Activated CD4-positive, alpha-beta T cell treated with anti-CD3 and anti-CD28 coated beads, Interleukin-2, amount 50 U/mL, for 16 hours (primary cell): ENCODE data around the gene BTLA.
"Not testable (repeated sequence)": the region's sequence is repeated elsewhere in the genome, so short reads cannot be mapped to it uniquely, and the experiment has no call there.

Experiments used
- DNase-seq: peaks from one replicate; pipeline ENCODE4 v3.0.0-alpha.2; 2020

BTLA gene

DNA sequence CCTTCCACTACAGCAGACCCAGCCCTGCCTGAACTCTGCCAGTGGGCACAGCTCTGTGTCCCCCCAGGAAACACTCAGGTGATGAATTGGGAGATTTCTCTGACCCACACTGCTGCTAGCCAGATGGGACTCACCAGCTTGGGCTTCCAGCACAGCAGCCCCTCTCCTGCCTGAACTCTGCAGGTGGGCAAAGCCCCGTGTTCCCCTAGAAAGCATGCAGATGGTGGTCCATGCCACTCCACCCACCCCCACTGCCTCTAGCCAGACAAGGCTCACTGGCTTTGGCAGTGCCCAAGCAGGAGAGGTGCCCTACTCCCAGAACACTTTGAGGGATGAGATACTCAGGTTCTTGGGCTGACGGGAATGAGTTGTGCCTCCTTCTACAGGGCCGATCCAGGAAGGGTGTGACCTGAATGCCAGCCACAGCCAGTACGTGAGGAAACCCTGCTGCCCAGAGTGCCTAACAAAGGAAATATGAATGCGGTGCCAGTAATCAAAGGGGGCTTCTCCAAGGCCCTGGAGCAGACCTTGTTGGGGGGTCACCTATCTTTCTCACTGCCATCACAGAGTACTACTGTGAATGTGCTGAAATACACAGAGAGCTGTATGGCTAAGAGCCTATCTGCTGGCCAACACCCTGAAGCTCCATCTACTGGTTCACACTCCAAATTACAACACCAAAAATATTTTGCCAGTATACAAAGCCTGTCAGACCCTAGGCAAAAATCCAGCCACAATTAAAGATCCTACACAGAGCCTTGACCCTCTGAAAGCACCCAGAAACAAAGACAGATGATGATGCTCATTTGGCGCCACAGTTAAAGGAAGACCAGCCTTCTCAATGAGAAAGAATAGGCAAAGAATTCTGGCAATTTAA is 61.9 kb downstream of the BTLA start:
- DNase-seq, result peak; percentile 56

DNA sequence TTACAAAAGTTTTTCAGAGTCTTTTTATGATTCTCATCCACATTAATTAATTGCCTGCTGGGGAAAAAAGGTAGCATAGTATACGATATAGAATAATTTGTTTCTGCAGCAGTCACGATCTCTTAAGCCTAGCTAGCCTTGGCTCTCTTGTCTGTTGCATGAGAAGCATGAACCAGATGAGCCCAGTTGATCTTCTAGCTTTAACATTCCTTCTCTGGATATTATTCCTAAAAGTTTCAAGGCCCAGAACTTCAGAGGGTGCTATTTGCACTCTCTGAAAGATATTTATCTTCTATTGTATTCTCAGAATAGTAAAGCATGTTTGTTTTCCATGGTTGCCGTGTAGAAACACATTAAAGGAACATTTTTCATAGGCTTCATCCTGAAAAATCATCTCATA is 69.3 kb downstream of the BTLA start:
- no peak for DNase-seq

GRCh38 chr3:112427123-112427522 is 72.1 kb downstream of the BTLA start:
- no peak for DNase-seq

DNA sequence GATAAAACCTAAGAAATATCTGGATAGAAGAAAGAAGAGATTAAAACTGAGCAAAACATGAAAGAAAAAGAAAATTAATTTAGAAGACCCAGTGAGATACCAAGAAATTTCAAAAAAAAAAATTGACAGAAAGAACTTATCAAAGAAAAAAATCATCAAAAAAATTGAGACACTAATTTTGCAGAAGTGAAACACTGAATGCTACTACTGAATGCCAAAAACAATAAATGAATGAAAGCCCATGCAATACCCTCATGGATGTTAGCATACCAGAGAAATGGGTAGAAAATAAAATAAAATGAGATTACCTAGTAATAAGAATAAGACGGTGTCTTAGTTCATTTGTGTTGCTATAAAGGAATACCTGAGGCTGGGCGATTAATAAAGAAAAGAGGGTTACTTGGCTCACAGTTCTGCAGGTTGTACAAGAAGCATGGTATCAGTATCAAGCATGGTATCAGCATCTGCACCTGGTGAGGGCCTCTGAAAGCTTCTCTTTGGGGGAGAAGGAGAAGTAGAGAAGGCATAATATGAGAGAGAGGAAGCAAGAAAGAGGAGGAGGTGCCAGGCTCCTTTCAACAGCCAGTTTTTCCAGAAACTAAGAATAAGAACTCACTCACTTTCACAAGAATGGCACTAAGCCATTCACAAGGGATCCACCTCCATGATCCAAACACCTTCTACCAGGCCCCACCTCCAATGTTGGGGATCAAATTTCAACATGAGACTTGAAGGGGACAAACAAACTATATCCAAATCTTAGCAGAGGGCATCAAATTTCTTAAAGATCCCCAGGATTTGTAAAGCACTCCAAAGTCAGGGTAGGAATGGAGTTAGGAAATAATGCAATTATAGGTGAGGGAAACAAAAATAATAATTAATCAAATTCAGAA is 73.2 kb downstream of the BTLA start:
- DNase-seq, result no peak

- DNase-seq, result no peak
These were observed 73.9 kb downstream of the BTLA start for GRCh38 chr3:112425382-112425781.

DNA sequence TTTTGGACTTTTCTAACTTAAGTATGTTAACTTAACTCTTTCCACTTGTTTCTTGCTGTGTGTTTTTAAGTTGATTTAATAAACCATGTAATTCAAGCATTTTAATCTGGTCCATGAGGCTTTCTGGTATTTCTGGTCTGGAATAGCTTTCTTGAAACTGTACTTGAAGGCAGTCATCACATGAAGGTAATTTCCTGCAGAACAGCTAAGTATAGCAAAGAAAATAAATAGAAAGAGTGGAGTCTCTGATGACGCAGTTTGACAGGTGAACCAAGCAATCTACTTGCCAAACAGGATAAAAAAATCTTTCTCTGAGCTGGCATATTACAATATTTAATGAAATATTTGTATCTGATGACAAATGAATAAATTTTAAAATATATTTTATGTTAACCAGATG is 74.9 kb downstream of the BTLA start:
- DNase-seq, result no peak

DNA sequence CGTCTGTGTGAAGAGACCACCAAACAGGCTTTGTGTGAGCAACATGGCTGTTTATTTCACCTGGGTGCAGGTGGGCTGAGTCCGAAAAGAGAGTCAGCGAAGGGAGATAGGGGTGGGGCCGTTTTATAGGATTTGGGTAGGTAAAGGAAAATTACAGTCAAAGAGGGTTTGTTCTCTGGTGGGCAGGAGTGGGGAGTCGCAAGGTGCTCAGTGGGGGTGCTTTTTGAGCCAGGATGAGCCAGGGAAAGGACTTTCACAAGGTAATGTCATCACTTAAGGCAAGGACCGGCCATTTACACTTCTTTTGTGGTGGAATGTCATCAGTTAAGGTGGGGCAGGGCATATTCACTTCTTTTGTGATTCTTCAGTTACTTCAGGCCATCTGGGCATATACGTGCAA is 76.4 kb downstream of the BTLA start:
- DNase-seq, result not testable (repeated sequence)

GRCh38 chr3:112418526-112418925 is 80.7 kb downstream of the BTLA start:
- DNase-seq, result not testable (repeated sequence)

DNA sequence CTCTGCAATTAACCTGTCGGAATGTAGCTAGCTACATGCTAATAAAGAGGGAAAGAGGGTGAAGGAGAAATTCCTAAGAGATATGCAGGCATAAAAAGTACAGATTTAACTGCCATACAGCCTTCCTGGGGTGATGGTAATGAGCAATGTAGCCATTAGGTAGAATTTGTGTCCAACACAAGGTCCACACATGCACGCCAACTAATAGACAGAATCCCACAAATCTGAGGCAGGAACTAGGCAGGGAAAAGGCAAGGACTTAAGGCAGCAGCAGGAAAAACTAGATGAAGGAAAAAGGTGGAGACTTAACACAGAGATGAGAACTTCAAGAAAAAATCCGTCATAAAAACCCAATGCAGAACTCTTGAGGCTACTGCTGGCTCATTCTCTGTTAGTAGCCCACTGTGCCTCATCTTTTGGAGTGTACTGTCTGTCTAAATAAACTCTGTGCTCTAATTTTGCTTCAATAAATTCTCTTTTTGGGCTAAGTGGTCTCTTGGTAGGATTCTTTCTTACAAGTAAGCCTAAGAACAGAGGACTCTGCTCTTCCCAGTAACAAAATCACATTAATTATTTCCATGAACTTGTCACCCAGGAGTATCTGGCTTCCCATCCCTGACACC is 81.5 kb downstream of the BTLA start:
- DNase-seq, result no peak

- DNase-seq, result no peak
These were observed 82.7 kb downstream of the BTLA start for GRCh38 chr3:112416391-112417212.

- DNase-seq, result no peak
These were observed 83.9 kb downstream of the BTLA start for GRCh38 chr3:112415390-112415789.
